Measurements from ENCODE around the gene ZNF230.

- TF ChIP-seq CTCF (conservative IDR thresholded peaks at IDR 0.05; ENCODE audit: low read depth, low read length) (no peak), RFX5 (IDR thresholded peaks at IDR 0.05; ENCODE audit: low read depth, low read length) (no peak), RAD21 (IDR thresholded peaks at IDR 0.05; ENCODE audit: low read length) (no peak), MAFK (IDR thresholded peaks at IDR 0.05; ENCODE audit: low read depth, low read length) (no peak), POLR2A (IDR thresholded peaks at IDR 0.05; ENCODE audit: low read depth, low read length) (no peak), SMC3 (IDR thresholded peaks at IDR 0.05; ENCODE audit: low read depth, low read length) (no peak), USF2 (IDR thresholded peaks at IDR 0.05; ENCODE audit: low read depth, low read length) (no peak), BHLHE40 (IDR thresholded peaks at IDR 0.05; ENCODE audit: low read depth, low read length) (no peak), MXI1 (IDR thresholded peaks at IDR 0.05; ENCODE audit: borderline replicate concordance, low read depth, low read length) (no peak), MAZ (IDR thresholded peaks at IDR 0.05; ENCODE audit: borderline replicate concordance, low read depth, low read length) (no peak), CEBPB (IDR thresholded peaks at IDR 0.05; ENCODE audit: low read depth, low read length) (no peak), ELK1 (IDR thresholded peaks at IDR 0.05; ENCODE audit: borderline replicate concordance, low read depth, low read length) (no peak), FOS (IDR thresholded peaks at IDR 0.05; ENCODE audit: low read depth, low read length) (no peak), NFE2L2 (IDR thresholded peaks at IDR 0.05; ENCODE audit: low read depth, low read length) (no peak)
Observed at GRCh38 chr19:43966079-43966694, 36.6 kb upstream of the ZNF230 start.

Measured in IMR-90 (cell line).